ENCODE measurements around the gene IVD.

Gene IVD

GRCh38 chr15:40413036-40413435 is 7.4 kb downstream of the IVD start:
- no peak for DNase-seq

- no peak for DNase-seq
Observed at GRCh38 chr15:40414816-40415215, 9.2 kb downstream of the IVD start.

GRCh38 chr15:40415226-40415625 is 9.6 kb downstream of the IVD start:
- DNase-seq, result no peak

GRCh38 chr15:40416056-40416455 is 10.5 kb downstream of the IVD start:
- no peak for DNase-seq

GRCh38 chr15:40418126-40418525 is 12.5 kb downstream of the IVD start:
- DNase-seq, result no peak

GRCh38 chr15:40420071-40420713 is 14.6 kb downstream of the IVD start:
- DNase-seq, result peak in 2 of 56 donors; percentile 7 to 9

GRCh38 chr15:40420793-40421192 is 15.2 kb downstream of the IVD start:
- DNase-seq, result peak in 1 of 56 donors; percentile 44

GRCh38 chr15:40421246-40422157 is 15.9 kb downstream of the IVD start:
- DNase-seq, result peak in 51 of 56 donors; percentile 14 to 84 (median 53)

- DNase-seq, result no peak
Observed at GRCh38 chr15:40424483-40425115, 19.0 kb downstream of the IVD start.

- no peak for DNase-seq
Observed at GRCh38 chr15:40425681-40426080, 20.1 kb downstream of the IVD start.

- DNase-seq, result no peak
Observed at GRCh38 chr15:40427188-40427587, 21.6 kb downstream of the IVD start.

- DNase-seq, result no peak
Observed at GRCh38 chr15:40428185-40428584, 22.6 kb downstream of the IVD start.

GRCh38 chr15:40429068-40429710 is 23.6 kb downstream of the IVD start:
- no peak for DNase-seq

GRCh38 chr15:40430271-40430805 is 24.7 kb downstream of the IVD start:
- DNase-seq, result no peak

- DNase-seq, result no peak
Observed at GRCh38 chr15:40435023-40435709, 29.6 kb downstream of the IVD start.

- DNase-seq, result peak in 1 of 56 donors; percentile 62
Observed at GRCh38 chr15:40435710-40436089, 30.1 kb downstream of the IVD start.

- DNase-seq, result peak in 6 of 56 donors; percentile 17 to 62 (median 31)
Observed at GRCh38 chr15:40436116-40436891, 30.7 kb downstream of the IVD start.

- DNase-seq, result no peak
Observed at GRCh38 chr15:40436892-40437751, 31.5 kb downstream of the IVD start.
